Stimulated activated CD8-positive, alpha-beta memory T cell treated with anti-CD3 and anti-CD28 coated beads, Interleukin-4, amount 100 ng/mL, for 24 hours (primary cell): Measurements from ENCODE around the gene USP10.

Experiments used
- DNase-seq: peaks from one replicate; pipeline ENCODE4 v3.0.0-alpha.2; 2020; ENCODE audit warnings: low read depth

The USP10 gene

DNA sequence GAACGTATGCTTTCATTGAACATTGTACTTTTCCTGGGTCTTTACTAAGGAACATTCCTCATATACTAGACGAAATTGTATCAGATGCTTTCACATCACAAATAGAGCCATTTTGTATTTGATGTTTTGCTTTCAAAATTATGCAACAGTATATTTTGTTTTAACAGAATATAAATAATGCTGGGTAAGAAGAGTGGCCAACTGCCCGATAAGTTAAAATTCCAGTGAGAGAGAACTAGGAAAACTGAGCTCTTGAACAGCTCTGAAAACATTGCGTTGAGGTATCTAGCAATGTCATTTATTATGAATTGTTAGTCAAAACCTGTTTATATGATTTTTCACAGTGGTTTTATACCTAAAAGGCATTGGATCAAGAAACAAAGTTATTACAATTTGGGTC, 50.8 kb downstream of the USP10 start:
- no peak for DNase-seq

DNA sequence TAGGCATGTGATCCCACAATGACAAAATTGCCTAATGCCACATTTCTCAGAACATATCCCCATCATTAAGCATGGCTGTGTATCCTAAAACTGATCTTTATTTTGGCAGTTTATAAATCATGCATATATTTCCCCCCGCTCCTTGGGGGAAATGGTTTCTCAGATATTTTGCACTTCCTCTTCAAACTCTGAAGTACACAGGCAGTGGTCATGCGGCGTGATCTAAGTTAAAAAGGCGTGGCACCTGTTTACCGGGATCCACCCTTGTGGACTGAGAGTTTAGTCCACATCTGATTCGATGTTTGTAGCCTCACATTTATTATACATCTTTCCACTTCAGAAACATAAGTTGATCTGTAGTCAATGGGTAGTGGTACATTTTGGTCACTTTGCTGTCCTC, 51.4 kb downstream of the USP10 start:
- no peak for DNase-seq

DNA sequence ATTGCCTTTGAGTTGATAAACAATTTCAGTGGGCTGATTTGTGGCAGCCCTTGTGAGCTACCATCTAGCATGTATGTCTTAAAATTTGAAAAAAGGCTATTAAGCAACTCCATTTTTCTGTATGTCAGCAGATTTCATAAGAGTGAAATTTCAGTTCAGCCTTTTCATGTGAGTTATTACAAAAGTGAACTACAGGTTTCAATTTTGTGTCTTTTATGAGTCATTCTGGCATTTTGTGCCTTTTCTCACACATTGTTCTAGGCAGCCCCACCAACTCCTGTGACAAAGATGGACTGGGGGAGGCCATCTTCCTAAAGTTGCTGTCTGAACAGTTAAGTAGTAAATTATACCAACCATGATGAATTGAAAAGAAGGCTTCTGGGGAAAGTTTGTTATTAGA, 52.1 kb downstream of the USP10 start:
- no peak for DNase-seq

DNA sequence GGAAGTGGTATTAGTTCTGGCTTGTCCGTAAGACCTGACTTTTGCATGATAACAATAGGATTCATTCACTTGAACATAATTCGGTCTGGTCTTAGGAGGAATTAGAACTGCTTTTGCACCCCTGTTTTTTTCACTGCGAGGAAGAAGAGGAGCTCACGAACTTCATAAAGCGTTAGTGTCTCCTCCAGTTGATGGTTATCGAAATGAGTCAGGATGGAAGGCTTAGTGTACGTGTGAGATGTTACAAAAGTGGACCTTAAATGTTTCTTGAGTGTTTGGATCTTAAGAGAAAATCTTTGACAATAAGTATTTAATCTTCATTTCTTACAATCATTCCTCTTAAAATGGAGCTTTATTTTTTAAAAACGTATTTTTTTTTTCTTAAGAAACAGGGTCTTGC, 52.8 kb downstream of the USP10 start:
- DNase-seq: no peak

DNA sequence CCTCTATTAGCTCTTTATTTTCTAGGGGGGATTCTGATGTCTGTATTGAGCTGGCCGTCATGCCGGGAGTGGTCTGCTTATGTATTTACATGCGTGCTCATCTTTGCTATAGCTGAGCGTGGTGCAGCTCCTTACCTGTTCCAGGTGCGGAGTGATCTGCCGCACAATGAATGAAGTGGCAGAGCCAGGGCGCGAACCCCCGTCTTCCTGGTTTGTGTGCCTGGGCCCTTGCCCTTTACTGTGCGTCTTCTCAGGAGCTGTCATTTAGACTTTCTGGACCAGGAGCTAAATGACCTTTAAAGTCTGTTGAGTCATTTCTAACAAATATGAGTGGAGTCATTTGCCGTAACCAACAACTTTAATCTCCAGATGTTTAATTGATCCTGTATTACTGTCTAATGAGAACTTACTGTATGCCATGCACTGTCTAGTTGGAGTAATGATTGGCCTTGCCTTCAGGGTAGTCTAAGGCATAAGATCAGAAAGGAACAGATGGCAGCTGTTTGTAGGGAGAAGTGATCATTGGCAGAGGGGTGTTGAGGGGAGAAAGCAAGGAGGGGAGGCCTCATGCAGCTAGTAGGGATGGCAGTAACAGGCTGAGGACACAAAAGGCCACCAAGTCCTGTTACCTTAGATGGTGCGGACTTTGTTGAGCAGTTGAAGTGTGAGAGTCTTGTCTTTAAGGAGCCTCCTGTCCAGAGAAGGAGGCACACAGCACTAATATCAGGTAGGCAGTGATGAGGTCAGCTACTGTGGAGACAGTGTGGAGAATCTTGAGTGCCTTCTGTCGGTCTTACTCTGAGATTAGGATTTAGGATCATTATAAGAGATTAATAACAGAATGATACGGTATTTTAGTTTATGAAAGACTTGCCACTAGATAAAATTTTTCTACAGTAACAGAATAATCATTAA, 53.9 kb downstream of the USP10 start:
- no peak for DNase-seq

DNA sequence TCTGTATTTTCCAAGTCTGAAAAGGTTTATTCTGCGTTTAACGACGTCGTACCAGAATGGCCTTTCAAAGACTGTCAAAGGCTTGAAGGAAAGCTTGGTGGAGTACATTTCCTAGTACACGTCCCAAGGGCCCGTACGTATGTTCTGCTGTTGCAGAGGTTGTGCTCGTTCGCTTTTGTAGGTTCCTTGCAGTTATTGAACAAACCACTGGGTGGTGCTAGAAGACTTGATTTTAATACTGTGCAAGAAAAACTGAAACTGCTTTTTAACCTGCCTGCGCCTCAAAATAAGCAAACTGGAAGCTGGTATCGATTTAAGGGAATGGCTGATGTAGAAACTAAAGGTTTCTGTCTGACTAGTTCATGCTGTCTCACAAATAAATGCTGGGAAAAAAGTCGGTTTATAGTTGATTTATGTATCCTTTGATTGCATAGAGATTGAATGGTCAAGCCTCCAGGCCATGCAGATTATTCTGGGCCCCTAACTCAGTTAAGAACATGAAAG, 54.6 kb downstream of the USP10 start:
- no peak for DNase-seq

DNA sequence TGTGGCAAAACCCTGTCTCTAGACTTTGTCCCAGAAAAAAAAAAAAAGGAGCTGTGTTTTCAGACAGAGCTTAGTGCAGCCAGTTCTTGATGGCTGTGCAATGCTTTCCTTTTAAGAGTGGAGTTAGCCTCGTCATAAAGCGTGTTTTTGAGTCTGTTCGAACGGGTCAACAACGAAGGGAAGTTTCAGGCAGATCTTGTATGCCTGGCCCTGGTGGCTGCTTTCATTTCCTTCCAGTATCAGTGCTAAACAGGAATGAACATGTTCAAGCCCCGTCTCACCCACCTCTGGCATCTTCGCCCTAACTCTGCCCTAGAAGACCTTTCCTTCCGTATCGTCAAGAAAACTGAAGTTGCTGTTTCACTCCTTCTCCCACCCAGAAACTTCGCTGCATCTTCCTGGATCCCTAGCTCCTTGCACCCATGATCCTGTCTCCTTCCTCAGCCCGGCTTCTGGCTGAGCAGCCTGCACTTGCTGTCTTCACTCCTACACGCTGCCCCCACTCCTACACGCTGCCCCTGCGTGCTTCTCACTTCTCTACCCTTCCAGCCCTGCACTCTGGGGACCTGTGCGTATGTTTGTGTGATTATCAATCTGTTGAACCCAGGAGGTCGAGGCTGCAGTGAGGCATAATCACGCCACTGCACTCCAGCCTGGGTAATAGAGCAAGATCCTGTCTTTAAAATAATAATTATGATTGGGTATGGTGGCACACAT, 55.3 kb downstream of the USP10 start:
- DNase-seq: no peak

DNA sequence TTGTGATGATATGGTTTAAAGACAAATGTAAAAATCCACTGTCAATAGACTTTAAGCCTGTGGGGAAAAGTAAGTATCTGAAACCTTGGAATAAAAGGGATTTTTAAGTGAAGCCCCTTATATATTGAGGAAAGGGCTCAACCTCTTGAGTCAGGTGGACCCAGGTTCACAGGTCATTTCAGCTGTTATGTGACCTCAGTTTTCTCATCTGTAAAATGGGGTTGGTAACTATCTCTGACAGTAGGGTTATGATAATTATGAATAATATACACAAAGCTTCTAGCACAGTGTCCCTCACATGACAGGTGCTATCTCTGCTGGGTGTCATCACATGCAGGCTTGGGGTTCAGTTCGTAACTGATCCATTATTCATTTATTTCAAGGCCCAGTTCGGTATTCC, 57.0 kb downstream of the USP10 start:
- no peak for DNase-seq

DNA sequence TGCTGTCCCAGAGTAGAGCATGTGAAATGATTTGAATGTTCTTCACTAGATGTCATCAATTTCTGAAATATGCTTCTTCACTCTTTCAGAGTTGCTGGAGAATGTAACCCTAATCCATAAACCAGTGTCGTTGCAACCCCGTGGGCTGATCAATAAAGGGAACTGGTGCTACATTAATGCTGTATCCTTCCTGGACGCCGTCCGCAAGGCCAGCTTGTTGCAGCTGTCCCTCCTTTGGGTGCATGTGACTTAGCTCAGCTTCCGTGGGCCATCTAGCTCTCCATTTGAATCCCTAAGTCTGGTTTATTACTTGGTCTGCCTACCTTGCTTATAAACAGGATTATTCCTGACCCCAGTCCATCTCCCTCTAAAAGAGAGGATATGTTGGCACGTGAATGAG, 58.8 kb downstream of the USP10 start:
- no peak for DNase-seq

DNA sequence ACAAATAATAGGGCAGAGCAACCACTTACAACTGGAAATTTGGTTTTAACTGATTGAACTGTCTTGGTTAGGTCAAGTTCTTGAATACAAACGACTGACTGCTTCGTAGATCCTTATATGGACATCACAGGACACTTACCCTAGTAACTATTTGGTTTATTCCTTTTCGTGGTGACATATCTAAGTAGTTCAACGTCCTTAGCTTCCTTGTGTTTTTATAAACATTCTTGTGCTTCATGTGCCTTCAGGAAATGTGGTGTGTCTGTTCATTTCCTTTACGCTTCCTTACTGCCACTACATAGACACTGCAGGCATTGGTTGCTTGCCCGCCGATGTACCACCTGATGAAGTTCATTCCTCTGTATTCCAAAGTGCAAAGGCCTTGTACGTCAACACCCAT, 59.3 kb downstream of the USP10 start:
- DNase-seq: no peak

DNA sequence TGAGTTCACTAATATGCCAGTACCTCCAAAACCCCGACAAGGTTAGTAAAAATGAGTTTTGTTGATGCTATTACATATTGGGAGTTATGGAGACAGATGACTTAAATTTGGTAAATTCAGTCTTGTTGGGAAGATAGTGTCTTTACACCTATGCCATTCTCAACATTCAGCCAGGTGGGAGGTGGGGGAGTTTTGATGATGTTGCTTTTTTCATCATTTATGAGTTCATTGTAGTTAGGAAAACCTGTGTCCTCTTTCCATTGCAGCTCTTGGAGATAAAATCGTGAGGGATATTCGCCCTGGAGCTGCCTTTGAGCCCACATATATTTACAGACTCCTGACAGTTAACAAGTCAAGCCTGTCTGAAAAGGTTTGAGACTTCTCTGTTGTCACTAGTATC, 60.1 kb downstream of the USP10 start:
- DNase-seq: no peak

DNA sequence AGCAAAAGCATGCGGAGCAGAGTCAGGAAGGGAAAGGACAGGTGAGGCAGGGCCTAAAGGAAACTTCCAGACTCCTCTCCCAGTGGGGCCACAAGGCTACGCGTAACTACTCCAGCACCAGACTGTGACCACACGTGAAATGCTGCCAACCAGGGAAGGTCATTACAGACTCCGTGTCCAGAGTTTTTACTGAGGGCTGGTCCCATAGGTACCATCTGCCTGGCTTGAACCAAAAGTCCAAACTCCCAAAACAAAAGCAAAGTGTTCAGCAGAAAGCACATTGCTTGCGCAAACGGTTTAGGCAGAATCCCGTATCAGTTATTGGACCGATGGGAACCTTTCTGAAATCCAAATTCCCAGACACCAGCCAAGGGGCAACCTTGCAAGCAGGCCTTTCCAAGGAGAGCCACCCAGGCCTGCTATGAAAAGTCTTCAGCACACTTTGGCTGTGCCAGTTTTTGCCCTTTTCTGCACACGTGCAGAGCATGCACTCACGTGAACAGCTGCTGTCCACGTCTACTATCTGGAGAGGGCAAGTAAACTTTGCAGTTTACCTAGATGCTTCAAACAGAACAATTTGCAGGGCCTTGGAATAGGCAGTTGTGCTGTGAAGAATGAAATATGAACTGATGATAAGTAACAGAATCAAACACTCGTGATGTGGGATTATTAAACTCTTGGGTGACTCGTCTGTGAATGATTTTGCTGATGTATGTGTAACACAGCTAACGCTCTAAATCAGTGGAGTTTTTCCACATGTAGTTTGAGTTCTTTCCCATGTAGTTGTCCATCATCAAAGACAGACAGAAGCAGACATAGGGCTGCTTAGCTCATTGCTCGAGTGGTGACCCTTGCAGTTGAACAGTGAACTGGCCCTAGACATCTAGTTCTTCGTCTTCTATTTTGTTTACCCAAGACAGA, 61.9 kb downstream of the USP10 start:
- no peak for DNase-seq

DNA sequence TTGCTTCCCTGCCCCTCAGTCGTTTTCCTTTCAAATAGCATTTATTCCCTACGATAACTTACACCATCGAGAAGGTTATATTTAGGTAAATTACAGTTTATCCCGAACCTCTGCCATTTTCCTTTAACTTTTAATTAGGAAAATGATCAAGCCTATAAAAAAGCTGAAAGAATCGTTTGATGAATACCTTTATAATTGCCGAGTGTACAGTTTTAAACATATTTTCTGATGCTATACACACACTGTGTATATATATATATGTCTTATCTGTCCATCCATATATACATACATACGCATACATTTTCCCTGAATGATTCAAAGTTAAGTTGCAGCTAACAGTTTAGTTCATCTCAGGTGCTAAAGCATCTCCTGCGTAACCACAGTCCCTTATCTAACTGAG, 63.4 kb downstream of the USP10 start:
- DNase-seq: no peak

DNA sequence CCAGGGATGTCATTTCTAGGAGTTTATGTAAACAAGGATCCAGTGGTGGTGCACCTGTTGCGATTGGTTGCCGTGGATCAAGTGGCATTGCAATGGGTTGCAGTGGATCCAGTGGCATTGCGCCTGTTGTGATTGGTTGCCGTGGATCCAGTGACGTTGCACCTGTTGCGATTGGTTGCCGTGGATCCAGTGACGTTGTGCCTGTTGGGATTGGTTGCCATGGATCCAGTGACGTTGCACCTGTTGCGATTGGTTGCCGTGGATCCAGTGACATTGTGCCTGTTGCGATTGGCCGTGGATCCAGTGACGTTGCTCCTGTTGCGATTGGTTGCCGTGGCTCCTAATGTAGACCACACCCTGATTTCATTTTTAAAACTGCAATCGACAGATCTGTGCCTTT, 63.8 kb downstream of the USP10 start:
- DNase-seq: no peak

DNA sequence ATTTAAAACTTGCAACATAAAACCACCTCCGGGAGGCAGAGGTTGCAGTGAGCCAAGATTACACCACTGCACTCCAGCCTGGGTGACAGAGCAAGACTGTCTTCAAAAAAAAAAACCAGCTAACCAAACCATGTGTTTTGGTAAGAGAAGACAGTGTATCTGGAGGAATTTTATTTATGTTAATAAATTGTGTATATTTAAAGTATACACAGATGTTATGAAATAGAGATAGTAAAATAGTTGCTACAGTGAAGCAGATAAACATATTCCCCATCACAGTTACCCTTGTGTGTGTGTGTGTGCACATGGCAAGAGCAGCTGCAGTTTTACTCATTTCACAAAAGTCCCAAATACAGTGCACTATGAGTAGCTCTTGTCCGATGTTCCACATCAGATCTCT, 65.2 kb downstream of the USP10 start:
- no peak for DNase-seq

DNA sequence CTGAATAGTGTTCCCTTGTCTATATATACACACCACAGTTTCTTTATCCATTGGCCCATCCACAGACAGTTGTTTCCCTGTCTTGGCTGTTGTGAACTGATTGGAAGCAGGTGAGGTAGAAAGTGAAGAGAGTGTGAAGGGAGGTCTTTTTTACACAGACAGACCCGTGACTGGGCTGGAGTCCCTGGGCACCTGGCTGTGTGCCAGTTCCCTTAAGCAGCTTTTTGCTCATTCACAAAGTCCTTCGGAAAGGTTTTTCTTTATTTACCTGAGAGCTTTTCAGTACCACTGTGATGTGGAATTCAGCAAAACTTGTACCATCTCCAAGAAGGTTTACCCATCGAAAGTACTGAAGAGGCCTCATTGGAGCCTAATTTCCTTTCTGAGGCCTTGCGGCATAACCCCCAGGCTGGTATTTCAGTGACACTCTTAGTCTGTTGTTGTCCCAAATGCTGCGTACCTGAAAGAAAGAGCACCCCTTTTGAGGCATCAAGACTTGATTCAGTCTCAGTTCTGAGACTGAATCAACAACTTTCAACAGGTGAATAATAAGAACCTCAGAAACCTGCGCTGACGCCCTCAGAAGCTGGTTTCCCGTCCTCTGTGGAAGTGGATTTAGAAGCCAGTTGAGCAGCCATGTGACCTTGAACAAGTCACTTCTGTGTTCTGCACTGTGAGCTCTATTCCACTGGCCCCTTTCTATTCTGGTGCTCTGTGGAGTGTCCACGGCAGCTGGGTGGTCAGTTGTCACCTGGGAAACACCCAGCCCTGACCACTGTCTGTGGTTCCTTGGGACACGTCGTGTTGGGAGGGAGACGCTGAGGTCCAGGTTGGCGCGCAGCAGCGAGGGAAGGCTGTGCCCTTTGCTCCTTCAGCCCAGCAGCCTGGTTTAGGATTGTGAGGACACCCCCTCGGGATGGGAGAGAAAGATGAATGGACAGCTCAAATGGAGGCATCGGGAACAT, 66.1 kb downstream of the USP10 start:
- no peak for DNase-seq

DNA sequence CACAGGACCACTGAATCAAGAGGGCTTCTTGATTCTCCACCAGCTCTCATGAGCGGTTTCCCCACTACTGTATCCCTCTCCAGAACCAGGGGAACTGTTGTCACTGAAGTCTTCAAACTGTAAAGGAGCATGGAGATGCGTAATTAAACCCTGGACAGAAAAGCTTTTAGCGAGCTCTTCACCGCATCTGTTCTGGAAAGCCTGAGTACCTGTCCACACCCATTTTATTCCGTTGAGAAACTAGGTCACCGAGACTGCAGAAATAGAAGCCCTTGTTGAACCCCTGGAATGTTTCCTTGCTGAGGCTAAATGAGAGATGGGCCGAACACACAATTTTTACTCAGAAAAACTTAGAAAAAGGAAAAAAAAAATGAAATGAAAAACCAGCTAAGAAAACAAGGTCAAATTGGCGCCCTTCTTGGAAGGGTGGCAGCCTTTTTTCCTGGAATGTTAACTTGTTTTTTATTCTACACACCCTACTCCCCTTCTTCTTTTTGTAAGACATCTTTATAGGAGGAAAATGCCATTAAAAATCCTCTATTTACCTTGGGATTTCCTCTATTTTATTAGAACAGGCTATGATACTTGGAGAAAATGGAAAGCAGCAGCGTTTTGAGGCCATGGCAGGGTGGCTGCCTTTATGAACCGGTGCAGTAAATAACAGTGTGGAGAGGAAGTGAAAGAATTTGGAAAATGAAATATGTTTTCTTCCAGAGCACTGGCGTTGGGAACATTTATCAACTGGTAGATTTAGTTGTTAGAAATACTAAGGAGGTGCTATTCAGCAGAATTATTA, 67.4 kb downstream of the USP10 start:
- DNase-seq: no peak

DNA sequence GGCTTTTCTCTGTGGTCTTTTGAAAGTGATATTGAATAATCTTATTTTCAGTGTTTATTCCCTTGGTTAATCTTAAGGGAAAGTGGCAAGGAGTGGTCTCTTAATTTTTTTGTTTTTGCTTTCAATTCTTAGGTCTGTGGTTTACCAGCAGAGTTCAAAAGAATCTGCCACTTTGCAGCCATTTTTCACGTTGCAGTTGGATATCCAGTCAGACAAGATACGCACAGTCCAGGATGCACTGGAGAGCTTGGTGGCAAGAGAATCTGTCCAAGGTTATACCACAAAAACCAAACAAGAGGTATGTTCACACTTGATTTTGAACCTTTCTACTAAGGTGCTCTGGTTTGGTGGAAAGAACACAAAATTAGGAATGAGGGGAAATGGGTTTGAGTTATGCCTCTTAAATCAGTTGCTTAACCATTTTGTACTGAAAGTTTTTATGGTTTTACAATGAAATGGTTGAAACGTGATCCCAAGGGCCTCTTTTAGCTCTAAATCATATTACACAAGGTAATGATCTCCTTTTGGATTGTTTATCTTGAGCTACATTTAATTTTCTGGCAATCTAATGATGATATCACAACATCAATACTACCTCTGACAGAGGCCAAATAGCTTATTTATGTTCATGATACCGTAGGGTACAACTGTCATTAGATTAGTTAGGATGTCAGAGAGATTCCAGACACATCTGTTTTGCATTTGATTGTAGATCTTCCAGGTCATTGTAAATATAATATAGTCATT, 68.4 kb downstream of the USP10 start:
- DNase-seq: no peak

DNA sequence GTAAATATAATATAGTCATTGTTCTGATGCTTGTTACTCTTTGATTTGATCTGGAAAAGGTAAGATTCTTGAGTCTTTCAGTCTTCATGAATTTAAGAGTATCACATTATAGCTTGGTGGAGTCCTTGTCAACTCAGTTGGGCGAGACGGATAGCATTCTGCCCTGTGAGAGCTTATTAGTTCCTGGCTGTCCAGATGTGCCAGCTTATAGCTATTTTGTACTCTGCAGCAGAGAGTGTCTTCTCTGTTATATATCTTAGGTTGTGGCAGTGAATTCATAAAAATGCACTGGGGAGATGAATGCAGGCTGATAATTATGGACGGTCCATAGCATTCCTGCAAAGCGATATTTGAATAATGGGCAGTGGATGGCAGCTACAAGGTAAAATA, 69.0 kb downstream of the USP10 start:
- no peak for DNase-seq

DNA sequence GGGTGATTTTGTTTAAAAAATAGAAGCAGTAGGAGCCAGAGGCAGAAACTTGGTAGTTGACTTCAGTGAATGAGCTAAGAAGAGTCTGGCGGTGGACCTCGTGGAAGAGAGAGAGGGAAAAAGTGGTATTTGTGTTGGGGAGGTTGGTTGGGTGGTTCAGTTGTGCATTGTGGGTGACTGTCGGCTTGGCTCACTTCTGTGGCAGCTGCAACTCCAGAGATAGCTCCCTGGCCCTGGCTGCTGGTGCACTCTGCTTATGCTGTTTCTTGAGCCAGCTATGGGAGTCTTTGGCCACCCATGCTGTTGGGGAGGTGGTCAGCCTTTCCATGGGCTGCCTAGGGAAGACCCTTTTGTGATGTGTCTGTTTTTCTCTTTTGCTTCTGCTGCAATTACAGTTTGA, 69.6 kb downstream of the USP10 start:
- DNase-seq: no peak
